GM12864 (cell line): ENCODE data around the gene FOXN1.
"Not testable (repeated sequence)": the region's sequence is repeated elsewhere in the genome, so short reads cannot be mapped to it uniquely, and the experiment has no call there.

Experiments
- DNase-seq: peaks from one replicate; pipeline ENCODE4 v3.0.0-alpha.2; 2011; ENCODE audit warnings: low read depth
- H3K4me3 ChIP-seq: 2 replicates; pipeline ENCODE4 v1.5.1; 2011; ENCODE audit warnings: mild to moderate bottlenecking, low read depth, low read length, control low read depth
- CTCF ChIP-seq: IDR thresholded peaks from 2 replicates; pipeline ENCODE4 v1.5.1; 2011; ENCODE audit warnings: low read depth, mild to moderate bottlenecking, moderate library complexity, low read length, control low read depth, inconsistent platforms; ENCODE audit errors: missing control alignments

The FOXN1 gene

GRCh38 chr17:28520687-28521086, 14.5 kb downstream of the FOXN1 start:
- no peak for TF ChIP-seq CTCF
- H3K4me3 ChIP-seq: no peak overlapping the region
- DNase-seq: no peak

GRCh38 chr17:28521311-28522085, 15.3 kb downstream of the FOXN1 start:
- no peak overlapping the region for H3K4me3 ChIP-seq
- TF ChIP-seq CTCF: no peak
- no peak for DNase-seq

- not testable (repeated sequence) for DNase-seq, H3K4me3 ChIP-seq
These were observed 16.1 kb downstream of the FOXN1 start for GRCh38 chr17:28522281-28522680.

- H3K4me3 ChIP-seq: no peak overlapping the region
- TF ChIP-seq CTCF: no peak
- DNase-seq: no peak
These were observed 17.0 kb downstream of the FOXN1 start for GRCh38 chr17:28523186-28523585.

GRCh38 chr17:28523876-28524275, 17.7 kb downstream of the FOXN1 start:
- no peak for DNase-seq

GRCh38 chr17:28524476-28525424, 18.6 kb downstream of the FOXN1 start:
- no peak overlapping the region for H3K4me3 ChIP-seq
- TF ChIP-seq CTCF: no peak
- no peak for DNase-seq

More at GRCh38 chr17:28523876-28524275, 17.7 kb downstream of the FOXN1 start:
- no peak for TF ChIP-seq CTCF
- no peak overlapping the region for H3K4me3 ChIP-seq

GRCh38 chr17:28526381-28526780, 20.2 kb downstream of the FOXN1 start:
- no peak for TF ChIP-seq CTCF
- DNase-seq: no peak
- no peak overlapping the region for H3K4me3 ChIP-seq
